GM12878 (cell line): Measurements from ENCODE around the gene VASP. TPM values are rescaled to one million over a fixed set of nuclear protein-coding genes. Genes with fewer than 3 reads are reported as not detected.

Source experiments
- ATAC-seq: fragments of 200-7000 bp; cut with Tn5 transposase; 3 replicates; pipeline ENCODE4 v1.9.1; 2020; ENCODE audit warnings: mild to moderate bottlenecking, moderate library complexity
- BruUV-seq: library from RNA; stranded (reverse); fragments of 400-500 nt; replicated peaks from 2 replicates; lab custom pipeline; 2021; lab: Mats Ljungman, UMichigan
- CTCF ChIA-PET: fragments of 300-600 bp; sonication (Branson Sonifier 250); formaldehyde crosslinking; extraction: SDS; loops from one replicate; lab custom pipeline; 2021; ENCODE audit warnings: inconsistent platforms; lab: Yijun Ruan, JAX
- POLR2A ChIA-PET: fragments of 350-600 bp; formaldehyde crosslinking; extraction: SDS; loops from one replicate; lab custom pipeline; 2021; ENCODE audit warnings: inconsistent platforms; lab: Charles Lee
- RAD21 ChIA-PET: fragments of 300-600 bp; sonication (Branson Sonifier 250); formaldehyde crosslinking; loops from one replicate; lab custom pipeline; 2023; ENCODE audit warnings: antibody characterized with exemption; ENCODE audit not compliant: unreplicated experiment; lab: Charles Lee
- SMC1A ChIA-PET: fragments of 300-600 bp; sonication (Branson Sonifier 250); formaldehyde crosslinking; loops from one replicate; lab custom pipeline; 2023; ENCODE audit not compliant: unreplicated experiment, uncharacterized antibody; lab: Charles Lee
- DNase-seq: peaks from one replicate; pipeline ENCODE4 v3.0.0-alpha.2; 2011; ENCODE audit warnings: low read depth, low spot score
- FAIRE-seq: peaks from 3 replicates; lab custom pipeline; 2011; peaks lifted over from hg19 to GRCh38; lab: Jason Lieb, UNC
- H2AFZ ChIP-seq: 2 replicates; pipeline ENCODE4 v1.6.0; 2011; ENCODE audit warnings: low read depth, low read length, control low read depth; ENCODE audit not compliant: control insufficient read depth
- H3K27ac ChIP-seq: 2 replicates; pipeline ENCODE4 v1.5.1; 2011; ENCODE audit warnings: control low read depth; ENCODE audit not compliant: control insufficient read depth, insufficient read depth
- H3K27me3 ChIP-seq, 2 experiments: replicated peaks in 1 of 2; 2 replicates each; pipeline versions ENCODE4 v1.6.0 to v1.6.1; 2011; ENCODE audit warnings: low read length in 1 of 2; ENCODE audit not compliant: control insufficient read depth in 2 of 2, insufficient read depth in 2 of 2
- H3K36me3 ChIP-seq, 2 experiments: 2 replicates each; pipeline ENCODE4 v1.5.1; 2011; ENCODE audit warnings: low read length in 1 of 2; ENCODE audit not compliant: control insufficient read depth in 2 of 2, insufficient read depth in 2 of 2
- H3K4me1 ChIP-seq: 2 replicates; pipeline ENCODE4 v1.6.1; 2011; ENCODE audit warnings: mild to moderate bottlenecking, low read length, moderate library complexity, mixed read lengths; ENCODE audit not compliant: control insufficient read depth, insufficient read depth
- H3K4me2 ChIP-seq: 2 replicates; pipeline ENCODE4 v1.6.0; 2011; ENCODE audit warnings: control low read depth; ENCODE audit not compliant: control insufficient read depth, insufficient read depth
- H3K4me3 ChIP-seq: fragments of 200-600 bp; sonication (generic); 2 replicates; pipeline ENCODE4 v1.5.1; 2016
- H3K79me2 ChIP-seq: 2 replicates; pipeline ENCODE4 v1.6.0; 2011; ENCODE audit warnings: low read length; ENCODE audit not compliant: control insufficient read depth, insufficient read depth
- H3K9ac ChIP-seq: 2 replicates; pipeline ENCODE4 v1.8.0; 2011; ENCODE audit warnings: low read length, control low read depth, mixed read lengths; ENCODE audit not compliant: control insufficient read depth, insufficient read depth
- H3K9me3 ChIP-seq: replicated peaks from 3 replicates; pipeline ENCODE4 v1.5.1; 2011; ENCODE audit warnings: mild to moderate bottlenecking, low read length; ENCODE audit not compliant: control insufficient read depth, insufficient read depth
- H4K20me1 ChIP-seq: 2 replicates; pipeline ENCODE4 v1.6.0; 2011; ENCODE audit not compliant: control insufficient read depth, insufficient read depth
- ASH2L ChIP-seq: fragments of 300-600, 200-600 bp; sonication (generic); IDR thresholded peaks from 2 replicates; pipeline ENCODE4 v1.6.1; 2017; ENCODE audit warnings: low read depth, mild to moderate bottlenecking, borderline replicate concordance
- BACH1 ChIP-seq: fragments of 450-650 bp; IDR thresholded peaks from 2 replicates; pipeline ENCODE4 v1.6.1; 2017; ENCODE audit warnings: mild to moderate bottlenecking, borderline replicate concordance
- BHLHE40 ChIP-seq, 2 experiments: fragments of 450-650 bp in 1 of 2; IDR thresholded peaks; 2 replicates each; pipeline ENCODE4 v1.6.1; 2011 to 2017; ENCODE audit warnings: low read depth in 2 of 2, borderline replicate concordance in 1 of 2, improper control_type of control experiment in 1 of 2, low read length in 1 of 2, mild to moderate bottlenecking in 1 of 2
- CHD2 ChIP-seq: IDR thresholded peaks from 2 replicates; pipeline ENCODE4 v1.6.1; 2011; ENCODE audit warnings: low read depth, low read length, improper control_type of control experiment, borderline replicate concordance
- DPF2 ChIP-seq: fragments of 450-650 bp; IDR thresholded peaks from 2 replicates; pipeline ENCODE4 v1.6.1; 2017; ENCODE audit warnings: mild to moderate bottlenecking
- IKZF1 ChIP-seq: fragments of 450-650 bp; conservative IDR thresholded peaks from 2 replicates; pipeline ENCODE4 v1.6.1; 2017; ENCODE audit warnings: antibody characterized with exemption, mild to moderate bottlenecking
- IKZF2 ChIP-seq, 2 experiments: fragments of 450-650 bp; IDR thresholded peaks; 2 replicates each; pipeline ENCODE4 v1.6.1; 2017; ENCODE audit warnings: mild to moderate bottlenecking in 2 of 2, moderate library complexity in 2 of 2
- NFYB ChIP-seq: IDR thresholded peaks from 2 replicates; pipeline ENCODE4 v1.6.1; 2011; ENCODE audit warnings: low read depth, mild to moderate bottlenecking, low read length, improper control_type of control experiment, moderate library complexity; ENCODE audit not compliant: insufficient read depth
- PBX3 ChIP-seq: IDR thresholded peaks from 2 replicates; pipeline ENCODE4 v1.6.1; 2011; ENCODE audit warnings: mild to moderate bottlenecking, low read depth, low read length, moderate library complexity; ENCODE audit not compliant: insufficient replicate concordance
- POLR2AphosphoS2 ChIP-seq: IDR thresholded peaks from 2 replicates; pipeline ENCODE4 v1.6.1; 2011; ENCODE audit warnings: low read depth, mild to moderate bottlenecking, low read length, improper control_type of control experiment, moderate library complexity
- TCF12 ChIP-seq: IDR thresholded peaks from 2 replicates; pipeline ENCODE4 v1.6.1; 2011; ENCODE audit warnings: low read depth, mild to moderate bottlenecking, low read length
- ZNF622 ChIP-seq: fragments of 450-650 bp; IDR thresholded peaks from 2 replicates; pipeline ENCODE4 v1.6.1; 2017; ENCODE audit warnings: mild to moderate bottlenecking, inconsistent platforms
- WGBS: methylation state at CpG from one replicate; pipeline ENCODE4 v1.1.6; 2016; ENCODE audit warnings: low lambda C conversion rate; ENCODE audit not compliant: insufficient replicate concordance, insufficient coverage; ENCODE audit errors: missing lambda C conversion rate; 5-methylcytosine and 5-hydroxymethylcytosine counted together
- in situ Hi-C: fragments of 300-500 bp; cut with MboI; formaldehyde crosslinking; loops from 9 replicates; pipeline ENCODE4 v1.14.3; 2018; ENCODE audit warnings: mixed read lengths
- intact Hi-C: fragments of 100-400 bp; cut with micrococcal nuclease; formaldehyde crosslinking; loops from one replicate; pipeline ENCODE4 v1.14.2; 2022; ENCODE audit not compliant: unreplicated experiment
- polyA plus RNA-seq, 11 experiments: library from polyadenylated mRNA; depleted of rRNA in 4 of 11; unstranded in 6 of 11; stranded (reverse) in 5 of 11; fragments of >200 nt; fragmentation: Nextera tagmentation in 4 of 11; fragmentation: Illumina TruSeq in 1 of 11; extraction: Ambion mirVana in 4 of 11; extraction: Trizol in 1 of 11; gene quantifications; 1 replicate in 1 of 11; 2 replicates in 10 of 11; pipeline versions ENCODE4 v1.2.1 to v1.2.3, GENCODE V29; 2011 to 2016; ENCODE audit warnings: inconsistent platforms in 2 of 11, missing spikeins in 2 of 11, low read depth in 1 of 11
- total RNA-seq, 4 experiments: library from RNA; depleted of rRNA in 3 of 4; stranded (reverse); fragments of >200 nt in 3 of 4; fragmentation: Illumina TruSeq in 1 of 4; extraction: Trizol in 1 of 4; gene quantifications; 2 replicates each; pipeline versions ENCODE4 v1.2.1 to v1.2.3, GENCODE V29; 2013 to 2021
- TF ChIP-seq, protein P1 (sequence below): fragments of 450-650 bp; IDR thresholded peaks from 2 replicates; pipeline ENCODE4 v1.6.1; 2016; ENCODE audit warnings: mild to moderate bottlenecking
- TF ChIP-seq, protein P2 (sequence below), 3 experiments: IDR thresholded peaks in 2 of 3; conservative IDR thresholded peaks in 1 of 3; 2 replicates each; pipeline ENCODE4 v1.5.1; 2011; ENCODE audit warnings: low read depth in 3 of 3, low read length in 3 of 3, mild to moderate bottlenecking in 3 of 3, control low read depth in 2 of 3, moderate library complexity in 2 of 3, inconsistent platforms in 1 of 3, mixed read lengths in 1 of 3; ENCODE audit not compliant: control insufficient read depth in 2 of 3, insufficient read depth in 1 of 3; ENCODE audit errors: extremely low read depth in 1 of 3

The VASP gene
- total and polyA plus RNA-seq, 10 of the 15 experiments (the other 5 are each of a cell fraction or from before 2014, with no cell fraction given) = 19.5 to 298 (median 84.8) TPM

DNA sequence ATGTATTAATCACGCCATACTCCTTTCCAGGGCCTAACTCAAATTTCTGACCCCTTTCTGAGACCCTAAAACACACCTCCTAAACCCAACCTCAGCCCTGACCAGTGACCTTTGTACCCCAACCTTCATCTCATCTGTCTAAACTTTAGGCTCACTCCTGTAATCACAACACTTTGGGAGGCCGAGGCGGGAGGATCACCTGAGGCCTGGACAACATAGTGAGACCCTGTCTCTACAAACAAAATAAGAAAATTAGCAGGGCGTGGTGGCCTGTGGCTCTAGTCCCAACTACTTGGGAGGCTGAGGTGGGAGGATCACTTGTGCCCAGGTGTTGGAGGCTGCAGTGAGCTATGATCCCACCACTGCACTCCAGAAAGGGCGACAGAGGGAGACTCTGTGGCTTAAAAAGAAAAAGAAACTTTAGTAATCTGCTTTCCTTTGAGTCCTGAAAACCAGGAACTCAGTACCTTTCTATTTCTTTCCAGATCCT is 15.1 kb upstream of the VASP start (continued):
- TF ChIP-seq POLR2AphosphoS2 = no peak

GRCh38 chr19:45492627-45493470 is 14.4 kb upstream of the VASP start:
- FAIRE-seq = peak; percentile 44
- CTCF ChIA-PET = interaction anchor here (1.3 to 1.9 kb wide), 5 partner anchors 14 to 148 kb away, joined by 3 to 6 read pairs (median 4); no protein-coding TSS in a partner anchor
- no TSS peak for BruUV-seq
- peak overlapping the region; percentile 65 for H2AFZ ChIP-seq
- intact Hi-C loops (no loop called here), in situ Hi-C loops (no loop called here)
- H3K4me3 ChIP-seq = peak overlapping the region; percentile 77
- H3K4me1 ChIP-seq = peaks cover 5% of the 10 kb centered on the region
- H3K36me3 ChIP-seq = no peaks in the 10 kb centered on the region
- H4K20me1 ChIP-seq = peaks cover 6% of the 10 kb centered on the region; the same call in 1 of the 2 replicates
- WGBS = 5% methylated on average over 31 of the region's 32 CpGs
- DNase-seq = no peak
- H3K4me2 ChIP-seq = peak overlapping the region; percentile 65
- peak overlapping the region; percentile 7 for H3K27ac ChIP-seq
- H3K79me2 ChIP-seq = no peaks in the 10 kb centered on the region
- peak overlapping the region; percentile 36 for H3K9ac ChIP-seq
- no peaks in the 10 kb centered on the region for H3K9me3 ChIP-seq
- POLR2A ChIA-PET = no interaction called here
- ATAC-seq = peak; percentile 70
- H3K27me3 ChIP-seq = peaks cover 0 to 9% of the 10 kb centered on the region in 2 experiments; a peak in 3 of 4 replicates
- RAD21 ChIA-PET = interaction anchor here (1.2 kb wide), 1 partner anchor 151 kb away, joined by 3 read pairs; no protein-coding TSS in a partner anchor
- SMC1A ChIA-PET = interaction anchor here (1.1 kb wide), 1 partner anchor 18 kb away, joined by 3 read pairs; no protein-coding TSS in a partner anchor
- peak in 1 of 2 experiments; percentile 63; a peak in 2 of 4 replicates for TF ChIP-seq BHLHE40 (IDR thresholded peaks at IDR 0.05; ENCODE audit: borderline replicate concordance in 1 of 2, low read depth in 2 of 2, low read length in 1 of 2)
- TF ChIP-seq, protein P1, sequence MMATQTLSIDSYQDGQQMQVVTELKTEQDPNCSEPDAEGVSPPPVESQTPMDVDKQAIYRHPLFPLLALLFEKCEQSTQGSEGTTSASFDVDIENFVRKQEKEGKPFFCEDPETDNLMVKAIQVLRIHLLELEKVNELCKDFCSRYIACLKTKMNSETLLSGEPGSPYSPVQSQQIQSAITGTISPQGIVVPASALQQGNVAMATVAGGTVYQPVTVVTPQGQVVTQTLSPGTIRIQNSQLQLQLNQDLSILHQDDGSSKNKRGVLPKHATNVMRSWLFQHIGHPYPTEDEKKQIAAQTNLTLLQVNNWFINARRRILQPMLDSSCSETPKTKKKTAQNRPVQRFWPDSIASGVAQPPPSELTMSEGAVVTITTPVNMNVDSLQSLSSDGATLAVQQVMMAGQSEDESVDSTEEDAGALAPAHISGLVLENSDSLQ = peak; percentile 92
- peak; percentile 83 for TF ChIP-seq PBX3
- peak; percentile 74 for TF ChIP-seq NFYB
- TF ChIP-seq IKZF2 (IDR thresholded peaks at IDR 0.05) = 0 out of 4 replicates have a peak, but pooled peaks of 1 of the 2 experiments have one; percentile 15
- no peak for TF ChIP-seq ASH2L
- TF ChIP-seq CHD2 = peak; percentile 27; the same call in 1 of the 2 replicates
- TF ChIP-seq, protein P2, sequence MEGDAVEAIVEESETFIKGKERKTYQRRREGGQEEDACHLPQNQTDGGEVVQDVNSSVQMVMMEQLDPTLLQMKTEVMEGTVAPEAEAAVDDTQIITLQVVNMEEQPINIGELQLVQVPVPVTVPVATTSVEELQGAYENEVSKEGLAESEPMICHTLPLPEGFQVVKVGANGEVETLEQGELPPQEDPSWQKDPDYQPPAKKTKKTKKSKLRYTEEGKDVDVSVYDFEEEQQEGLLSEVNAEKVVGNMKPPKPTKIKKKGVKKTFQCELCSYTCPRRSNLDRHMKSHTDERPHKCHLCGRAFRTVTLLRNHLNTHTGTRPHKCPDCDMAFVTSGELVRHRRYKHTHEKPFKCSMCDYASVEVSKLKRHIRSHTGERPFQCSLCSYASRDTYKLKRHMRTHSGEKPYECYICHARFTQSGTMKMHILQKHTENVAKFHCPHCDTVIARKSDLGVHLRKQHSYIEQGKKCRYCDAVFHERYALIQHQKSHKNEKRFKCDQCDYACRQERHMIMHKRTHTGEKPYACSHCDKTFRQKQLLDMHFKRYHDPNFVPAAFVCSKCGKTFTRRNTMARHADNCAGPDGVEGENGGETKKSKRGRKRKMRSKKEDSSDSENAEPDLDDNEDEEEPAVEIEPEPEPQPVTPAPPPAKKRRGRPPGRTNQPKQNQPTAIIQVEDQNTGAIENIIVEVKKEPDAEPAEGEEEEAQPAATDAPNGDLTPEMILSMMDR (IDR thresholded peaks at IDR 0.05 in 2 of 3, conservative IDR thresholded peaks at IDR 0.05 in 1 of 3; ENCODE audit: control insufficient read depth in 2 of 3, extremely low read depth in 1 of 3, insufficient read depth in 1 of 3, low read depth in 3 of 3, low read length in 3 of 3) = 0 out of 6 replicates have a peak, but pooled peaks of 1 of the 3 experiments have one; percentile 1
- 0 out of 2 replicates have a peak, but pooled peaks have one; percentile 23 for TF ChIP-seq BACH1
- TF ChIP-seq IKZF1 = peak; percentile 25; the same call in 1 of the 2 replicates
- no peak for TF ChIP-seq POLR2AphosphoS2
- TF ChIP-seq DPF2 = peak; percentile 46; the same call in 1 of the 2 replicates
- peak; percentile 74 for TF ChIP-seq TCF12
- TF ChIP-seq ZNF622 = no peak
